Progenitor cell of endocrine pancreas (in vitro differentiated cells): ENCODE measurements around the gene MRPL37. TPM values are rescaled to one million over a fixed set of nuclear protein-coding genes. Genes with fewer than 3 reads are reported as not detected.

Experiments used
- DNase-seq: peaks from one replicate; pipeline ENCODE4 v3.0.0; 2021; ENCODE audit warnings: low spot score; ENCODE audit not compliant: unreplicated experiment
- H3K27ac Mint-ChIP-seq: 2 replicates; pipeline ENCODE4 v1.8.0; 2021; ENCODE audit warnings: mild to moderate bottlenecking, moderate library complexity, mixed read lengths
- H3K27me3 Mint-ChIP-seq: 2 replicates; pipeline ENCODE4 v1.8.0; 2021; ENCODE audit warnings: mixed read lengths
- H3K36me3 Mint-ChIP-seq: 2 replicates; pipeline ENCODE4 v1.8.0; 2022; ENCODE audit warnings: mixed read lengths; ENCODE audit not compliant: insufficient read depth
- H3K4me1 Mint-ChIP-seq: 2 replicates; pipeline ENCODE4 v1.8.0; 2021; ENCODE audit warnings: low read depth, mixed read lengths
- H3K4me3 Mint-ChIP-seq: 2 replicates; pipeline ENCODE4 v1.8.0; 2021; ENCODE audit warnings: low read depth, mild to moderate bottlenecking, moderate library complexity, mixed read lengths
- H3K9me3 Mint-ChIP-seq: 2 replicates; pipeline ENCODE4 v1.8.0; 2021; ENCODE audit warnings: low read depth, mixed read lengths
- total RNA-seq: library from RNA; stranded (reverse); gene quantifications from 2 replicates; pipeline ENCODE4 v1.2.1, GENCODE V29; 2021
- TF ChIP-seq, protein P1 (sequence below): fragments of 200-600 bp; sonication (generic); IDR thresholded peaks from one replicate; pipeline ENCODE4 v1.5.0; 2021; ENCODE audit warnings: antibody characterized with exemption, mild to moderate bottlenecking; ENCODE audit not compliant: unreplicated experiment

MRPL37 gene
- total RNA-seq, 1 donor from 2014 or later = 61.9 TPM

DNA sequence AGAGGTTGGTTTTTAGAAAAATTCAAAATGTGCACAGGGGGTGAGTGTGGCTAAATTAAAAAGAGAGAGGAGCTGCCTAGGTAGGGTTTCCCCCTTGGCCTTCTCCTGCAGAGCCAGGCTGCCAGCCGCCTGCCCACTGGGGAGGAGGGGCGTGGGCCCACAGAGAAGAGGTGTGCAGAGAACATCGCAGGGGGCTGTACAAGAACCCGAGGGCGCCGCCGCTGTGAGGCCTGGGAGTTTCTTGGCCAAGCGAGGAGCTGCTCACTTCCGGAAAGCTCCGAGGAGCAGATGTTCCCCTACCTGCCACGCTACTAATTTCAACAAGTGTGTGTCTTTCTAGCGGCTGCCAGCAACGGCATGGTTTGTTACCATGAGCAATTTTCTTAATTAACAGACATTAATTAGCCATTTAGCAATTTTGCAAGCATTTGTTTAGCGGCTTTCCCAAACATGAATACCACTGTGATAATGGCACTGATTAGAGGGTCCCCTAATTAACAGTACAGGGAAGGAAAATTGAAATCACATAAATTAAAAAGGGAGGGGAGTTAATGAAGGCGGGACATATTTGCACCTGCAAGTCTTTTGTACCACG is 59.7 kb downstream of the MRPL37 start:
- TF ChIP-seq, protein P1, sequence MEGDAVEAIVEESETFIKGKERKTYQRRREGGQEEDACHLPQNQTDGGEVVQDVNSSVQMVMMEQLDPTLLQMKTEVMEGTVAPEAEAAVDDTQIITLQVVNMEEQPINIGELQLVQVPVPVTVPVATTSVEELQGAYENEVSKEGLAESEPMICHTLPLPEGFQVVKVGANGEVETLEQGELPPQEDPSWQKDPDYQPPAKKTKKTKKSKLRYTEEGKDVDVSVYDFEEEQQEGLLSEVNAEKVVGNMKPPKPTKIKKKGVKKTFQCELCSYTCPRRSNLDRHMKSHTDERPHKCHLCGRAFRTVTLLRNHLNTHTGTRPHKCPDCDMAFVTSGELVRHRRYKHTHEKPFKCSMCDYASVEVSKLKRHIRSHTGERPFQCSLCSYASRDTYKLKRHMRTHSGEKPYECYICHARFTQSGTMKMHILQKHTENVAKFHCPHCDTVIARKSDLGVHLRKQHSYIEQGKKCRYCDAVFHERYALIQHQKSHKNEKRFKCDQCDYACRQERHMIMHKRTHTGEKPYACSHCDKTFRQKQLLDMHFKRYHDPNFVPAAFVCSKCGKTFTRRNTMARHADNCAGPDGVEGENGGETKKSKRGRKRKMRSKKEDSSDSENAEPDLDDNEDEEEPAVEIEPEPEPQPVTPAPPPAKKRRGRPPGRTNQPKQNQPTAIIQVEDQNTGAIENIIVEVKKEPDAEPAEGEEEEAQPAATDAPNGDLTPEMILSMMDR = no peak
- Mint-ChIP-seq H3K9me3 (no peaks in the 10 kb centered on the region), H3K4me1 (peaks cover 4% of the 10 kb centered on the region), H3K36me3 (peaks cover 9% of the 10 kb centered on the region), H3K27me3 (no peaks in the 10 kb centered on the region), H3K4me3 (no peak overlapping the region), H3K27ac (peak overlapping the region; percentile 67)
- no peak for DNase-seq

DNA sequence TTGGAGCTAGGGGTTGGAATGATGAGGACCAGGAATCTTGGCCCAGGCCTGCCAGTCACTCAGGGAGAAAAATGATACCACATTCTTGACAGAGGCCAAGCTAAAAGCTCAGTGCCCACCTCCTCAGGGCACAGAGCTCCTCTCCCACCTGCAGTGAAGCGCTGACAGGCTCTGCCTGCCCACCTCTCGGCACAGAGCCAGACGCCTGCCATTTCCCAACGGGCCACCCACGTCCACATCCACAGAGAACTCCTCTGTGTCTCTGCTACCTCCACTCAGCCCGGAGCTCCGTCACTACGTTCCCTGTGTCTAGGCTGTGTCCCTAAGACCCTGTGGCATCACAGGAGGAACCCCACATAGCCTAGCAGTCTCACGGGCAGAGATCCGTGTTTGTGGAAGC is 60.8 kb downstream of the MRPL37 start:
- Mint-ChIP-seq H3K4me1 (peaks cover 4% of the 10 kb centered on the region), H3K9me3 (no peaks in the 10 kb centered on the region), H3K36me3 (peaks cover 9% of the 10 kb centered on the region), H3K27me3 (no peaks in the 10 kb centered on the region), H3K4me3 (no peak overlapping the region), H3K27ac (peak overlapping the region; percentile 45)
- DNase-seq = no peak
- TF ChIP-seq, protein P1 = no peak

DNA sequence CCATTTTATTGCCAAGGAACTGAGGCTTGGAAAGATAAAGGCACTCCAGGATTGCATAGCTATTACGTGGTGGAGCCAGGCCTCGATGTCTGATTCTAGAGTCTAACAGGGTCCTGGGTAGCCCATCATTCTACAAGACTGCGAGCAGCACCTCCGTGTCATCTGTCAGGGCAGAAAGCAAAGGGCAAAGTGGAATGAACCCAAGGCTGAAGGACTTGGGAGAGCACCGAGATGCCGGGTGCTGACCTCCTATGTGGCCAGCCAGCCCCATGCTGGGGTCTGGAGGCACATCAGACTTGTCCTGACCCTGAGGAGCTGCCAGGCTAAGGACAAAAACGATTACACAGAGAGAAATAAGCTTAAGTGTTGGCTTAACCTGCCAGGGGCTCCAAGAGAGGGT is 62.3 kb downstream of the MRPL37 start:
- Mint-ChIP-seq H3K27ac (no peak overlapping the region), H3K4me3 (no peak overlapping the region), H3K27me3 (no peaks in the 10 kb centered on the region), H3K36me3 (peaks cover 7% of the 10 kb centered on the region), H3K4me1 (peaks cover 3% of the 10 kb centered on the region), H3K9me3 (no peaks in the 10 kb centered on the region)
- TF ChIP-seq, protein P1 = no peak
- no peak for DNase-seq

DNA sequence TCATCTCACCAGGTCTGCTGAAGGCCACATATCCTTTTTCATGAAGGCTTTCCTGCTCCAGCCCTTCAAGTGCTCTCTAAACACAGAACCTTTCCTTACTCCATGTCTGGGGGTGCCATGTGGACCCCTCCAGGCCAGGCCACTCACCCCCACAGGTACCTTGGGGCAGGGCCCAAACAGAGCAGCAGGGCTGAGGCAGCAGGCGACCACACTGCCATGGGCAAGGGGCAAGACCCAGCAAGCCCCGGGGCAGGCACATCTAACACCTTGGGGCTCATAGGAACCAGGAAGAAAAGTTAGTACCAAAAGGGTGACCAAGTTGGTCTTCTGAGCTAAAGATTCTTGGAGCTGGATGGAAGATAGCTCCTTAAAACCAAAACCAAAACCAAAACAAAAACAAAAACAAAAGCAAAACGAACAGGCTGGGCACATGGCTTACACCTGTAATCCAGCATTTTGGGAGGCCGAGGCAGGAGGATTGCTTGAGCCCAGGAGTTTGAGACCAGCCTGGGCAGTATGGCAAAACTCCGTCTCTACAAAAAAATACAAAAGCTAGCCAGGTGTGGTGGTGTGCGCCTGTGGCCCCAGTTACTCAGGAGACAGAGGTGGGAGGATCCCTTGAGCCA is 63.7 kb downstream of the MRPL37 start:
- no peaks in the 10 kb centered on the region for H3K27me3 Mint-ChIP-seq
- TF ChIP-seq, protein P1 = no peak

DNA sequence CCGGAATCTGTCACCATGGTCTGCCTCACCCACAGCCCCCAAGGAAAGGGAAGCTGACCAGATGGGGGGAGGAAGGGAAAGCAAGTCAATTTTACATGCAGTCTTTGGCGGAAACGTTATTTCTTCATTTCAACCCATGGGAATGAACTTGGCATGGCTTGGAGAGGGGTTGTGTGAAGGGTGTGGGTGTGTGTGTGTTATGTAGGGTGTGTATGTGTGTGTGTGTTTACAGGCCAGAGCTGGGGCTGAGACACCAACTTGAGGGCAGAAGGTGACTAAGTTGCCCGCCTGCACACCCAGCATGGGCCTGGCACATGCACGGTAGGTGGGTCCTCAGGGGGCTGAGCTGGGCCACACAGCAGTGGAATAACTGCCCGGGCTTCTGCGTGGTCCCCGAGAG is 65.2 kb downstream of the MRPL37 start:
- no peak for DNase-seq
- Mint-ChIP-seq H3K4me3 (no peak overlapping the region), H3K9me3 (no peaks in the 10 kb centered on the region), H3K27ac (no peak overlapping the region), H3K4me1 (peaks cover 1% of the 10 kb centered on the region), H3K27me3 (no peaks in the 10 kb centered on the region), H3K36me3 (peaks cover 2% of the 10 kb centered on the region)
- TF ChIP-seq, protein P1 = no peak

More for the DNA sequence above, 63.7 kb downstream of the MRPL37 start:
- no peak overlapping the region for H3K4me3 Mint-ChIP-seq
- H3K36me3 Mint-ChIP-seq = no peaks in the 10 kb centered on the region
- H3K4me1 Mint-ChIP-seq = peaks cover 1% of the 10 kb centered on the region
- H3K27ac Mint-ChIP-seq = peak overlapping the region; percentile 52
- DNase-seq = no peak
- H3K9me3 Mint-ChIP-seq = no peaks in the 10 kb centered on the region
